ENCODE measurements around the gene EFNB2. TPM values are rescaled to one million over a fixed set of nuclear protein-coding genes. Genes with fewer than 3 reads are reported as not detected.

EFNB2 gene
- polyA plus RNA-seq, 3 donors from 2014 or later = 0.17 TPM; not detected in 2

DNA sequence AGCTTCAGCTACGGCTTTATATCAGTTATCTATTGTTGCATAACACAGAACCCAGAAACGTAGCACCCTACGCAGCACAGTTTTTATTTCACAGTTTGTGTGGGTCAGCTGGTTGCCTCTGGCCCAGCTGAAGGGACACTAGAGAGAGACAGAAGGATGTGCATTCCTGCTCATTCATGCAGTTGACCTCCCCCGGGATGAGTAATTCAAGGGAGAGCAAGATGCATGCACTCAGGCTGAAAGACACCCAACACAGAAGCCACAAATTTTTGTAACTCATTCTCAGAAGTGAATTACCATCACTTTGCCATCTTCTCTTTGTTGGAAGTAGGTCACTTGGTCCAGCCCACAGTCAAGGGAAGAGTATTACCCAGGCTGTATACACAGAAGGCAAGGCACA lies 89.5 kb downstream of the EFNB2 start:
- H3K9me3 Mint-ChIP-seq = peaks cover 0 to 6% (median 0%) of the 10 kb centered on the region in 6 donors
- H3K4me1 Mint-ChIP-seq = no peaks in the 10 kb centered on the region
- peaks cover 0 to 3% (median 0%) of the 10 kb centered on the region in 3 donors for H3K27me3 Mint-ChIP-seq (ENCODE audit: low read depth in 3 of 3)
- H3K27ac Mint-ChIP-seq = no peak overlapping the region
- H3K36me3 Mint-ChIP-seq = no peaks in the 10 kb centered on the region
- no peak overlapping the region for H3K4me3 Mint-ChIP-seq
- no peak for DNase-seq

DNA sequence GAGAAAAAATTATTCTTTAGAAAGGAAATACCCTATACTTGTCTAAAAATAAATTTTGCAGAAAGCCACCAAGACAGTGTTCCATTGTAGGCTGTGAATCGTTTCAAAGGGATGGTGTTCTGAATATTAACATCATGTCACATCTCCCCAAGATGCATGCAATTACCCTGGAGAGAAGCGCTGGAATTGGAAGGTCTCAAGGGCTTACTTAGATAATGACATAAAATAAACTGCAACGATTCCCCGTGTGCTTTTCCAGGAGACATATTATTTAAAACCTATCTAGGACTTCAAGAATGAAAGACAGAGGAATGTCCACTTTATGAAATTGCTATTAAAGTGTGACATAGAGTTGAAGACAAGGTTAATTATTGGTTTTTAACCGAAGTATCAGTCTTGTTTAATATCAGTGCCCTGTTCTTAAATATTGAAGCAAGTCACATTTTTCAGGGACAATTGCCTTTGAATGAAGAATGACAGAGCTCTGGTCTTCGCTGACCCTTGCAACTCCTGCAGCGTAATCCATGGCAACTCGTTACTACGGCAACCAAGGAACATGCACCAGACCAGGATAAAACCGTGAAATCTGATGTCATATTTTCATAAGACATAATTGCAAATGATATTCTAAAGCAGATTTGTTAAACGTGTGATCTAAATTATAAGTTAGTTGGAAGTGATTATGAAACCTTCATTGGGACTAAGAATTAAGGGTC lies 91.7 kb downstream of the EFNB2 start:
- H3K4me1 Mint-ChIP-seq = no peaks in the 10 kb centered on the region
- H3K27ac Mint-ChIP-seq = no peak overlapping the region
- no peak overlapping the region for H3K4me3 Mint-ChIP-seq
- peaks cover 0 to 6% (median 0%) of the 10 kb centered on the region in 6 donors for H3K9me3 Mint-ChIP-seq
- peaks cover 0 to 4% (median 0%) of the 10 kb centered on the region in 3 donors for H3K27me3 Mint-ChIP-seq (ENCODE audit: low read depth in 3 of 3)
- no peak for DNase-seq
- H3K36me3 Mint-ChIP-seq = no peaks in the 10 kb centered on the region

DNA sequence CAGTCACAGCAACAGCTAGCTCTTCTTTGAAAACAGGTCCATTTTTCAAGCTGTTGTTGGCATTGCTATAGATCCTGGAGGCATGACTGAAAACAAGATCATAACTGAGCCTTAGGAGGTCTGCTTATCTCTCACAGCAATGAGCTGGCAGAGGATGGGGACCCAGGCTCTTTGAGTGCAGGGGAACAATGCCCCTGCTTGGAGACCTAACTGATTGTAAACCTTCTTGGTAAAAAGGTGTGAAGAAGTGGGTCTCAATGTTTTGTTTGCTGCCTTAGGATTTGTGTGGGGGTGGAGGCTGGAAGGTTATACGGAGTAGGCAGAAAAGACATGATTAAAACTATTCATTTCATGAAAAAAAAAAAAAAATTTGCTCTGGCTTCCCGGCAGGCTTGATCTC lies 94.6 kb downstream of the EFNB2 start:
- Mint-ChIP-seq H3K4me1 (no peaks in the 10 kb centered on the region), H3K9me3 (peaks cover 0 to 6% (median 0%) of the 10 kb centered on the region in 6 donors), H3K27ac (no peak overlapping the region), H3K4me3 (no peak overlapping the region), H3K27me3 (ENCODE audit: low read depth in 3 of 3) (peaks cover 0 to 6% (median 0%) of the 10 kb centered on the region in 3 donors), H3K36me3 (no peaks in the 10 kb centered on the region)
- DNase-seq = no peak

Other genes starting within 250 kb of the EFNB2 start
- gene ARGLU1, start 32.5 kb upstream of the EFNB2 start, polyA plus RNA-seq = 10 to 100 TPM; 27.0 to 56.7 (median 39.8) TPM